Spleen (tissue), 7 donors: Measurements from ENCODE around the gene FAM210A.

Source experiments
- POLR2A ChIP-seq, 3 donors: fragments of 450-650 bp; IDR thresholded peaks; one replicate each; pipeline ENCODE4 v1.5.1; 2017; ENCODE audit warnings: antibody characterized with exemption in 3 of 3, mild to moderate bottlenecking in 1 of 3
- TF ChIP-seq, protein P1 (sequence below), 11 experiments: fragments of 200-600 bp in 7 of 11; fragments of 450-650 bp in 4 of 11; sonication (generic) in 4 of 11; IDR thresholded peaks in 8 of 11; conservative IDR thresholded peaks in 3 of 11; 1 replicate in 7 of 11; 2 replicates in 4 of 11; pipeline versions ENCODE4 v1.4.0 to v1.8.0; 2016 to 2021; ENCODE audit warnings: antibody characterized with exemption in 11 of 11, inconsistent platforms in 4 of 11, mild to moderate bottlenecking in 1 of 11
- donor health status: DM: no; HTN: no; CAD: no; lungs with moderate emphysema.
- donor health status: DM: no; HTN: no; CAD: no.
- donor health status: DM: no; HTN: no; CAD: no.

DNA sequence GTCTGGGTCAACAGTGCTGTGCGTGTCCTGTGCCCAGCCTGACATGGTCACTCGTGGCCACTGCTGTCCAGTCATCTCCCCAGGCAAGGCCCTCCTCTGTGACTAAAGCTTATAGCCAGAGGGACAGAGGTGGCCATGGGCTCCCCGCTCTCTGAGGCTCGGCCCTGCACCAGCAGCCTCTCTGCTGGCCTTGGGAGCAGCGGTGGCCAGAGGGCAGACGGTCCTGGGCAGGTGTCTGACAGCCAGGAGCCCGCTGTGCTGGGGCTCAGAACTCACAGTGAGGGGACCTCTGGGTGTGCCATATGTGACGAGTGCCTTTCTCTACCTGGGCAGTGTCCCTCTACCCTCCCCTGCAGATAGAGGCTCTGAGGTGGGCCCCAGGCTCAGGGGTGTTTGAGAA, 98.7 kb downstream of the FAM210A start:
- TF ChIP-seq, protein P1, sequence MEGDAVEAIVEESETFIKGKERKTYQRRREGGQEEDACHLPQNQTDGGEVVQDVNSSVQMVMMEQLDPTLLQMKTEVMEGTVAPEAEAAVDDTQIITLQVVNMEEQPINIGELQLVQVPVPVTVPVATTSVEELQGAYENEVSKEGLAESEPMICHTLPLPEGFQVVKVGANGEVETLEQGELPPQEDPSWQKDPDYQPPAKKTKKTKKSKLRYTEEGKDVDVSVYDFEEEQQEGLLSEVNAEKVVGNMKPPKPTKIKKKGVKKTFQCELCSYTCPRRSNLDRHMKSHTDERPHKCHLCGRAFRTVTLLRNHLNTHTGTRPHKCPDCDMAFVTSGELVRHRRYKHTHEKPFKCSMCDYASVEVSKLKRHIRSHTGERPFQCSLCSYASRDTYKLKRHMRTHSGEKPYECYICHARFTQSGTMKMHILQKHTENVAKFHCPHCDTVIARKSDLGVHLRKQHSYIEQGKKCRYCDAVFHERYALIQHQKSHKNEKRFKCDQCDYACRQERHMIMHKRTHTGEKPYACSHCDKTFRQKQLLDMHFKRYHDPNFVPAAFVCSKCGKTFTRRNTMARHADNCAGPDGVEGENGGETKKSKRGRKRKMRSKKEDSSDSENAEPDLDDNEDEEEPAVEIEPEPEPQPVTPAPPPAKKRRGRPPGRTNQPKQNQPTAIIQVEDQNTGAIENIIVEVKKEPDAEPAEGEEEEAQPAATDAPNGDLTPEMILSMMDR (IDR thresholded peaks at IDR 0.05 in 8 of 11, conservative IDR thresholded peaks at IDR 0.05 in 3 of 11), result no peak
- TF ChIP-seq POLR2A (IDR thresholded peaks at IDR 0.05), result no peak
